Suprapubic skin (tissue), 4 donors: ENCODE data around the gene CENPO.

Experiments
- EP300 ChIP-seq: sonication (generic); formaldehyde crosslinking; IDR thresholded peaks from one replicate; pipeline ENCODE4 v1.6.1; 2017; ENCODE audit warnings: antibody characterized with exemption
- POLR2A ChIP-seq, 2 donors: fragments of 450-650 bp; IDR thresholded peaks; one replicate each; pipeline ENCODE4 v1.6.1; 2017; ENCODE audit warnings: antibody characterized with exemption in 2 of 2, mild to moderate bottlenecking in 2 of 2, moderate library complexity in 2 of 2
- POLR2AphosphoS5 ChIP-seq, 3 donors: sonication (generic); formaldehyde crosslinking; IDR thresholded peaks; one replicate each; pipeline ENCODE4 v1.6.1; 2017; ENCODE audit warnings: antibody characterized with exemption in 3 of 3
- TF ChIP-seq, protein P1 (sequence below), 2 donors: fragments of 200-600 bp in 1 of 2; fragments of 450-650 bp in 1 of 2; sonication (generic) in 1 of 2; IDR thresholded peaks; one replicate each; pipeline ENCODE4 v1.5.1; 2016 to 2019; ENCODE audit warnings: antibody characterized with exemption in 2 of 2, mild to moderate bottlenecking in 1 of 2, moderate library complexity in 1 of 2

DNA sequence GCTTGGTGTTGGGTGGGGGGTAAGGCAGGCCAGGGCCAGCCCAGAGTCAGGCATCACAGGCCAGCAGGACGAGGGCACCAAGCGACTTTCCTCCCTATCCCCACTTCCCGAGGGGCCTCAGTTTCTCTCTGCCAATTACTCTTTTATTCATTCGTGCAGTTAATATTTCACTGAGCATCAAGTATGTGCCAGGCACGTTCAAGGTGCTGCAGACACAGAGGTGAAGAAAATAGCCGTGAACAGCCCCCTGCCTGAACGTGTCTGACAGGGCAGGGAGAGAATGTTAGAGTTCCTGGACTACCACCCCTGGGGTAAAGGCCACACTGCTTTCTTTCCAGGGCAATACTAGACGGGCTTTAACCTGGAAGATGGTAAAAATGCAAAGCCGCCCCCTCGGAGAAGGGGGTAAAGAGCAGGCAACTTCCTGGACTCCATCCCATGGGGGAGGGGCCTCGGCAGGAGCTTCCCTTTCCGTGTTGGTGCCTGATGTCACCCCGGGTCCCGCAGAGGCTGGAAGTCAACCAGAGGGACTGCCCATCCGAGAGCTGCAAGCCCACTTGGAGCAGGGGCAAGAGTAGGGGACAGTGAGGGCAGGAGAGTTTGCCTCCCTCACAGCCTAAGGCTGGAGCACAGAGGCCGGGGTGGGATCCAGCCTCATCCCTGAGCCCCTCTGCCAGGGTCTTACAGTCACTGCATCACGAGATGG is 47.1 kb downstream of the CENPO start:
- TF ChIP-seq POLR2A (IDR thresholded peaks at IDR 0.05) (no peak), EP300 (no peak), POLR2AphosphoS5 (IDR thresholded peaks at IDR 0.05) (no peak)
- TF ChIP-seq, protein P1, sequence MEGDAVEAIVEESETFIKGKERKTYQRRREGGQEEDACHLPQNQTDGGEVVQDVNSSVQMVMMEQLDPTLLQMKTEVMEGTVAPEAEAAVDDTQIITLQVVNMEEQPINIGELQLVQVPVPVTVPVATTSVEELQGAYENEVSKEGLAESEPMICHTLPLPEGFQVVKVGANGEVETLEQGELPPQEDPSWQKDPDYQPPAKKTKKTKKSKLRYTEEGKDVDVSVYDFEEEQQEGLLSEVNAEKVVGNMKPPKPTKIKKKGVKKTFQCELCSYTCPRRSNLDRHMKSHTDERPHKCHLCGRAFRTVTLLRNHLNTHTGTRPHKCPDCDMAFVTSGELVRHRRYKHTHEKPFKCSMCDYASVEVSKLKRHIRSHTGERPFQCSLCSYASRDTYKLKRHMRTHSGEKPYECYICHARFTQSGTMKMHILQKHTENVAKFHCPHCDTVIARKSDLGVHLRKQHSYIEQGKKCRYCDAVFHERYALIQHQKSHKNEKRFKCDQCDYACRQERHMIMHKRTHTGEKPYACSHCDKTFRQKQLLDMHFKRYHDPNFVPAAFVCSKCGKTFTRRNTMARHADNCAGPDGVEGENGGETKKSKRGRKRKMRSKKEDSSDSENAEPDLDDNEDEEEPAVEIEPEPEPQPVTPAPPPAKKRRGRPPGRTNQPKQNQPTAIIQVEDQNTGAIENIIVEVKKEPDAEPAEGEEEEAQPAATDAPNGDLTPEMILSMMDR (IDR thresholded peaks at IDR 0.05), result no peak
